Keratinocyte (primary cell): Measurements from ENCODE around the gene ACOT7. TPM values are rescaled to one million over a fixed set of nuclear protein-coding genes. Genes with fewer than 3 reads are reported as not detected.
"Not testable (repeated sequence)": the region's sequence is repeated elsewhere in the genome, so short reads cannot be mapped to it uniquely, and the experiment has no call there.

ENCODE experiments used
- DNase-seq: peaks from one replicate; pipeline ENCODE4 v3.0.0-alpha.2; 2011; ENCODE audit warnings: low read depth, missing footprints, low spot score
- FAIRE-seq: peaks from 2 replicates; lab custom pipeline; 2011; peaks lifted over from hg19 to GRCh38; lab: Jason Lieb, UNC
- H2AFZ ChIP-seq: 2 replicates; pipeline ENCODE4 v1.6.0; 2012; ENCODE audit warnings: low read length, control low read depth, inconsistent platforms; ENCODE audit not compliant: control insufficient read depth
- H3K27ac ChIP-seq: 2 replicates; pipeline ENCODE4 v1.5.1; 2011; ENCODE audit warnings: low read length; ENCODE audit not compliant: control insufficient read depth, insufficient read depth
- H3K27me3 ChIP-seq: 3 replicates; pipeline ENCODE4 v1.6.0; 2011; ENCODE audit warnings: low read length; ENCODE audit not compliant: control insufficient read depth, insufficient read depth; ENCODE audit errors: extremely low read depth
- H3K36me3 ChIP-seq, 2 experiments: 2 replicates in 1 of 2; 3 replicates in 1 of 2; pipeline ENCODE4 v1.5.1; 2011; ENCODE audit warnings: low read length in 2 of 2, mild to moderate bottlenecking in 1 of 2; ENCODE audit not compliant: control insufficient read depth in 2 of 2, insufficient read depth in 2 of 2; ENCODE audit errors: extremely low read depth in 1 of 2
- H3K4me1 ChIP-seq: 3 replicates; pipeline ENCODE4 v1.5.1; 2011; ENCODE audit warnings: low read length; ENCODE audit not compliant: control insufficient read depth, insufficient read depth; ENCODE audit errors: extremely low read depth
- H3K4me2 ChIP-seq: 3 replicates; pipeline ENCODE4 v1.6.0; 2011; ENCODE audit warnings: low read depth, low read length; ENCODE audit not compliant: control insufficient read depth, insufficient read depth; ENCODE audit errors: extremely low read depth
- H3K4me3 ChIP-seq, 3 experiments: fragments of 200-600 bp in 1 of 3; sonication (generic) in 1 of 3; 2 replicates in 2 of 3; 3 replicates in 1 of 3; pipeline ENCODE4 v1.5.1; 2011 to 2016; ENCODE audit warnings: low read length in 3 of 3, mild to moderate bottlenecking in 3 of 3, control low read depth in 2 of 3, inconsistent platforms in 1 of 3, low read depth in 1 of 3, mixed read lengths in 1 of 3, mixed run types in 1 of 3, moderate library complexity in 1 of 3; ENCODE audit not compliant: control insufficient read depth in 2 of 3, insufficient read depth in 2 of 3; ENCODE audit errors: extremely low read depth in 1 of 3
- H3K79me2 ChIP-seq: 2 replicates; pipeline ENCODE4 v1.6.0; 2012; ENCODE audit warnings: low read length; ENCODE audit not compliant: control insufficient read depth, insufficient read depth
- H3K9ac ChIP-seq: 3 replicates; pipeline ENCODE4 v1.6.0; 2011; ENCODE audit warnings: low read length; ENCODE audit not compliant: control insufficient read depth, insufficient read depth; ENCODE audit errors: extremely low read depth
- H3K9me1 ChIP-seq: 3 replicates; pipeline ENCODE4 v1.6.0; 2011; ENCODE audit warnings: low read length; ENCODE audit not compliant: control insufficient read depth, insufficient read depth; ENCODE audit errors: extremely low read depth
- H3K9me3 ChIP-seq: 2 replicates; pipeline ENCODE4 v1.5.1; 2012; ENCODE audit warnings: low read depth, low read length; ENCODE audit not compliant: control insufficient read depth
- H4K20me1 ChIP-seq: 3 replicates; pipeline ENCODE4 v1.6.0; 2011; ENCODE audit warnings: low read length; ENCODE audit not compliant: control insufficient read depth, insufficient read depth; ENCODE audit errors: extremely low read depth
- CTCF ChIP-seq, 3 experiments: IDR thresholded peaks in 1 of 3; conservative IDR thresholded peaks in 1 of 3; optimal IDR thresholded peaks in 1 of 3; 2 replicates in 2 of 3; 3 replicates in 1 of 3; pipeline versions ENCODE3 to v1.5.1; 2011; ENCODE audit warnings: low read length in 3 of 3, mild to moderate bottlenecking in 3 of 3, moderate library complexity in 2 of 3, control low read depth in 1 of 3, inconsistent platforms in 1 of 3; ENCODE audit not compliant: insufficient read depth in 2 of 3; ENCODE audit errors: extremely low read depth in 1 of 3
- EZH2 ChIP-seq: IDR thresholded peaks from one replicate; pipeline ENCODE4 v1.6.1; 2012; ENCODE audit warnings: inconsistent platforms, mild to moderate bottlenecking, low read length, moderate library complexity
- dilution Hi-C: fragments of 300-500 bp; cut with MboI; formaldehyde crosslinking; loops from one replicate; pipeline ENCODE4 v1.7.0; 2020; ENCODE audit warnings: low sequenced_read_pairs; ENCODE audit not compliant: extremely low pct_ligation_motif_present
- polyA plus RNA-seq, 5 experiments: library from polyadenylated mRNA; depleted of rRNA in 3 of 5; stranded (reverse) in 3 of 5; stranded (forward) in 1 of 5; unstranded in 1 of 5; fragments of >200 nt; gene quantifications; 1 replicate in 1 of 5; 2 replicates in 3 of 5; 3 replicates in 1 of 5; pipeline versions ENCODE4 v1.2.1 to v1.2.3, GENCODE V29; 2011 to 2012; ENCODE audit warnings: missing spikeins in 2 of 5, low read depth in 1 of 5, low replicate concordance in 1 of 5

ACOT7 gene
- polyA plus RNA-seq, 1 donor (not counting 4 experiments of a cell fraction or from before 2014, with no cell fraction given), result 226 TPM

- dilution Hi-C loops, result no loop called here
- Histone ChIP-seq H3K9me1 (no peaks in the 10 kb centered on the region), H3K79me2 (no peaks in the 10 kb centered on the region), H3K4me1 (no peaks in the 10 kb centered on the region), H3K4me2 (no peak overlapping the region), H3K27me3 (peaks cover 12% of the 10 kb centered on the region), H3K4me3 (no peak overlapping the region), H3K27ac (no peak overlapping the region), H3K9ac (no peak overlapping the region), H3K36me3 (no peaks in the 10 kb centered on the region), H2AFZ (no peak overlapping the region), H3K9me3 (no peaks in the 10 kb centered on the region), H4K20me1 (no peaks in the 10 kb centered on the region)
- DNase-seq (no peak), FAIRE-seq (no peak)
- TF ChIP-seq EZH2 (no peak), CTCF (optimal IDR thresholded peaks at IDR 0.05 in 1 of 3, IDR thresholded peaks at IDR 0.05 in 1 of 3, conservative IDR thresholded peaks at IDR 0.05 in 1 of 3; ENCODE audit: extremely low read depth in 1 of 3, insufficient read depth in 2 of 3, low read length in 3 of 3) (no peak)
These were observed 41.6 kb upstream of the ACOT7 start for GRCh38 chr1:6435129-6435528.

- H4K20me1 ChIP-seq, result no peaks in the 10 kb centered on the region
- H3K9me3 ChIP-seq, result no peaks in the 10 kb centered on the region
- no peaks in the 10 kb centered on the region for H3K36me3 ChIP-seq
- no peak for DNase-seq
- peaks cover 16% of the 10 kb centered on the region for H3K27me3 ChIP-seq
- TF ChIP-seq EZH2 (no peak), CTCF (optimal IDR thresholded peaks at IDR 0.05 in 1 of 3, IDR thresholded peaks at IDR 0.05 in 1 of 3, conservative IDR thresholded peaks at IDR 0.05 in 1 of 3; ENCODE audit: extremely low read depth in 1 of 3, insufficient read depth in 2 of 3, low read length in 3 of 3) (no peak)
- no peaks in the 10 kb centered on the region for H3K4me1 ChIP-seq
- no peak overlapping the region for H3K27ac ChIP-seq
- H3K9me1 ChIP-seq, result no peaks in the 10 kb centered on the region
- dilution Hi-C loops, result no loop called here
- H3K4me3 ChIP-seq, result no peak overlapping the region
- no peak for FAIRE-seq
- H3K4me2 ChIP-seq, result no peak overlapping the region
- no peak overlapping the region for H2AFZ ChIP-seq
- no peak overlapping the region for H3K9ac ChIP-seq
- H3K79me2 ChIP-seq, result no peaks in the 10 kb centered on the region
These were observed 40.6 kb upstream of the ACOT7 start for GRCh38 chr1:6434186-6434585.

GRCh38 chr1:6431645-6432579, 38.3 kb upstream of the ACOT7 start:
- H4K20me1 ChIP-seq, H3K9me3 ChIP-seq, H2AFZ ChIP-seq, H3K4me2 ChIP-seq, H3K36me3 ChIP-seq, FAIRE-seq, H3K79me2 ChIP-seq, dilution Hi-C loops, H3K9ac ChIP-seq, DNase-seq, H3K9me1 ChIP-seq, H3K4me3 ChIP-seq, H3K27ac ChIP-seq: not testable (repeated sequence)
- peaks cover 16% of the 10 kb centered on the region for H3K27me3 ChIP-seq
- H3K4me1 ChIP-seq, result peaks cover 11% of the 10 kb centered on the region
